Stimulated activated CD8-positive, alpha-beta memory T cell treated with anti-CD3 and anti-CD28 coated beads, Interleukin-4, amount 100 ng/mL, for 1 hour (primary cell): ENCODE results near the gene RAB19.

Source experiments
- DNase-seq, 2 donors: peaks; one replicate each; pipeline ENCODE4 v3.0.0-alpha.2; 2020; ENCODE audit warnings: low read depth in 2 of 2, low spot score in 1 of 2

RAB19 gene, protein sequence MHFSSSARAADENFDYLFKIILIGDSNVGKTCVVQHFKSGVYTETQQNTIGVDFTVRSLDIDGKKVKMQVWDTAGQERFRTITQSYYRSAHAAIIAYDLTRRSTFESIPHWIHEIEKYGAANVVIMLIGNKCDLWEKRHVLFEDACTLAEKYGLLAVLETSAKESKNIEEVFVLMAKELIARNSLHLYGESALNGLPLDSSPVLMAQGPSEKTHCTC

GRCh38 chr7:140403878-140404564 lies at the start of gene RAB19:
Gene RAB19, plus strand, starts transcription at chr7:140404058. Its CDS starts 3,589 bp downstream, at chr7:140407647.
- DNase-seq: peak in 1 of 2 donors; percentile 21

- DNase-seq: no peak
Observed at GRCh38 chr7:140358024-140358411, 45.8 kb upstream of the RAB19 start.

- no peak for DNase-seq
Observed at GRCh38 chr7:140358412-140359051, 45.3 kb upstream of the RAB19 start.

- DNase-seq: no peak
Observed at GRCh38 chr7:140360697-140361229, 43.1 kb upstream of the RAB19 start.

DNA sequence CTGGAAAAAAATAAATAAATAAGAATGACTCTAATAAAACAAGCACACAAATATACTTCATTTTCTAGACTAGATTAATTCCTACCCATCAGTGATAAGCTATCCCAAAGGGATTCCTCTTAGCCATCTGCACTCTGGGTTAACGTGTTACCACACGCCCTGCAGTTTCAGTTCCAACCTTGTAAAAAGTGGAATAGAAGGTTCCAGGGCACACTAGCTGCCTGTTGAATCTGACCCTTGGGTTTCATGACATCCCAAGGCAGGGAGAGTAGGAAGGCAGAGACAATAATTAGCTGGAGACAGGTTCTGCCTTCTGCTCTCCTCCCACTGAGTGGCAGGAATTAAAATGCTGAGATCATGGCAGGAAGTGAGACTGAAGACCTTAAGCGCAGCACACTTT lies 39.0 kb upstream of the RAB19 start:
- no peak for DNase-seq

DNA sequence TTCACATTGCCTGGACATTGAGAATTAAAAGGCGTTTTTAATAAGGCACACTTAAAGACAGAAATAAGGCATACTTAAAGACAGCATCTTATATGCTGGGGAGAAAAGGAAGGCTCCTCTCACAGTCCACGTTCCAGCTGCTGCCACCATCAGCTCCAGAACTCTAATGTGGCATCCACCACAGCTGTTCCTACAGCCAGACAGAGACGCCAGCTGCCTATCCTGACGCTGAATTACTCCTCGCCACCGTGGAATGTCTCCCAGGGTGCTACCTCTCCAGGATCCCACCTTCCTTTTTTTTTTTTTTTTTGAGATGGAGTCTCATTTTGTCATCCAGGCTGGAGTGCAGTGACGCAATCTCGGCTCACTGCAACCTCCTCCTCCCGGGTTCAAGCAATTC lies 36.3 kb upstream of the RAB19 start:
- DNase-seq: no peak

DNA sequence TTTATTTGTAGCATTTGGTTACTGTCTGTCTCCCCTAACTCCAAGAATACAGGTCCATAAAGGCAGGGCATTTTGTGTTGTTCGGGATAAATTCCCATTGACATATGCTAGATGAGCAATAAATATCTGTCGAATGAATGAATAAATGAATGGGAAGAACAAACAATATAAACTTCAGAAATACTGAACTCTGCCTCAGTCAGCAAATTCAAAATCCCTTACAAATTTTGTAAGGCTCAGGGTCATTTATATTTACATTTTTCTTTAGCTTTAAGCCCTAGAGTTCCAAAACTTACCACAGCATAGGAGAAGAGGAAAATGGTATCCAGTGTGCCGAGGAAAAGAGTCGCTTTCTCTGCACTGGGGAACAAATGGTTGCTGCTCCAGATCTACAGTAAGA lies 34.6 kb upstream of the RAB19 start:
- DNase-seq: no peak

DNA sequence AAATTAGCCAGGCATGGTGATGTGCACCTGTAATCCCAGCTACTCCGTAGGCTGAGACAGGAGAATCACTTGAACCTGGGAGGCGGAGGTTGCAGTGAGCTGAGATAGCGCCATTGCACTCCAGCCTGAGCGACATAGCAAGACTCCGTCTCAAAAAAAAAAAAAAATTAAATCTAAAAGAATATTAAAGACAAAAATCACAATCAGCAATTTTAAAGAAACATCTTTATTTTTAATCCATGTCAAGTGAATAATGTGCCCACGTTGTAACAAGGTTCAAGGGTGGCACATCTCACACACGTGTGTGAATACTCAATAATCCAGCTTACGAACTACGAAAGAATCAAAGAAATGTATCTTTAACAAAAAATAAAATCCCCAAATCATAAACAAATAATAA lies 28.5 kb upstream of the RAB19 start:
- DNase-seq: no peak

GRCh38 chr7:140375892-140376730 lies 27.7 kb upstream of the RAB19 start:
- no peak for DNase-seq

DNA sequence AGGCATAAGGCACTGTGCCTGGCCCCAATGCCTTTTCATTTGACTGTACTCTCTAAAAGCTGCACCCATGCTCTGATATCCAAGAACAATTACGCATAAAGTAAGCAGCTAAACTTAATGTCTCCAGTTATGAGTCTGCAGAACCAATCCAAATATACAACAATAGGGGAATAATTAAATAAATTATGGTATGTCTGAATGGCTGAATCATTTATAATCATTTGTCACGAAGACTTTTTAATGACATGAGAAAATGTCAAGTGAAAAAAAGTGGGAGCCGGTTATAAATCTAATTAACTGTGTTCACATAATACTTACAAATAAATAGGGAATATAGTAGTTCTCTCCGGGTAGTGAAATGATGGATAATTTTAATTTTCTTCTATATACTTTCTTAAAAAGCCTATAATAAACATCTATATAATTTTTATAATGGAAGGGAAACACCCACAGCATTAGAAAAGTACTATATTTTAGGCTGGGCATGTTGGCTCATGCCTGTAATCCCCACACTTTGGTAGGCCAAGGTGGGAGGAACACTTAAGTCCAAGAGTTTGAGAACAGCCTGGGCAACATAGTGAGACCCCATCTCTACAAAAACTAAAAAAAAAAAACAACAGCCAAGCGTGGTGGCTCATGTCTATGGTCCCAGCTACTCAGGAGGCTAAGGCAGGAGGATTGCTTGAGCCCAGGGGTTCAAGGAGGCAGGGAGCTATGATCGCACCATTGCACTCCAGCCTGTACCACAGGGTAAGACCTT lies 19.7 kb upstream of the RAB19 start:
- no peak for DNase-seq

DNA sequence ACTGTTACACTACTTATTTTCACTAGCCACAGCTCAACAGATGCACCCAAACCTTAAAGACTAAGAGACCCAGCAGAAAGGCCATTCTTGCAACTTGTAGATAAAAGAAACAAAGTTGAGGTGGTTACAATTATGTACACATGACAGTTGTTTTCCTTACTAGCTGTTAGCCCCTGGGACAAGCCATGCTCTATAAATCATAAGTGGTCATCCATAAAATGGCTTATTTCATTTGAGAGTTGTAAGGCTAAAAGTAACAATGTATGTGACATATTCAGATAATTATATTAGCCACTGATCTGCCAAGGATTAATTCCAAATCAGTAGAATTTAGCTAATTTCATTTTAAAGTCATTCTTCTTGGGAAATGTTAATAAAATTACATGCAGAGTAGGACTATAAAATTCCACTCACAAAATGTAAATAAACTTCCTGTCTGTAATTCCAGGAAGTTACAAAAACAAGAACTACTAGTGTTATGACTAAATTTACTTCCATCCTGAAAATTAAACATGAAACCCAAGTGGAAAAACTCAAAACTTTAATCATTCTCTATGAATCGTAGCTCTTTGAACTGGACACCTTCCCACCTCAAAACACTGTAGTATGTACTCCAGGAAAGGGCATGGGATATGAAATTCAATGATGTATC lies 18.8 kb upstream of the RAB19 start:
- no peak for DNase-seq

- no peak for DNase-seq
Observed at GRCh38 chr7:140389445-140389844, 14.4 kb upstream of the RAB19 start.

- no peak for DNase-seq
Observed at GRCh38 chr7:140390034-140390433, 13.8 kb upstream of the RAB19 start.

DNA sequence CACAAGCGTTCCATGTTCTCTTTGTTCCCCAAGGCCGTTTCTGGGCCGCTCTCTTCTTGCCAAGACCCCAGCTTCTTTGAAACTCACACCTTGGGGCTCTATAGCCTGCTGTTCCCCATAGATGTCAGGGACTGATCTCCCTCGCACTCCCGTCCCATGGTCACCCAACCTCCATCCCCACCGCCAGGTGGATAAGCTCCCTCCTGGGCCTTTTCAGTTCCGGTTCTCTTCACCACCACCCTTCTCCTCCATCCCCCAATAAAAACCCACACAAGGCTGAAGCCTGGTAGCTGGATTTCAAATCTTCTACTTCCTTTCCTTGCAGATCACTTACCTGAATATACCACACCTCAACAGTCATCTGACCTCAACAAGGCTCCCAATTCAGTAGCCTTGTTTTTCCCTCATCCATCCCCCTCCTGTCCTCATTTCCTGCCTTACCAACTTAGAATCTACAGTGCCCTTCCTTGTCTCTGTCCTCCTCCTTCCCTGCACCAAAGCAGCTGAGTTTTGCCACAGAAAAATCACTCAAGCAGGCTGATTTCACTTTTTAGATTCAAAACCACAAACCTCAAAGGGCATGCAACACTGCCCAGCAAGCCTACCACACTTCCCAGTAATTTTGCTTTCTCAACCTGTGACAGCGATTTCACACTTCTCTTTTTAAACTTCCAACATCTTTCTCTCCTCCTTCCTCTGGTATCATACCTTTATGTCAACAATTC lies 13.2 kb upstream of the RAB19 start:
- DNase-seq: no peak

GRCh38 chr7:140391634-140392033 lies 12.2 kb upstream of the RAB19 start:
- DNase-seq: no peak

- DNase-seq: no peak
Observed at GRCh38 chr7:140393756-140394306, 10.0 kb upstream of the RAB19 start.

DNA sequence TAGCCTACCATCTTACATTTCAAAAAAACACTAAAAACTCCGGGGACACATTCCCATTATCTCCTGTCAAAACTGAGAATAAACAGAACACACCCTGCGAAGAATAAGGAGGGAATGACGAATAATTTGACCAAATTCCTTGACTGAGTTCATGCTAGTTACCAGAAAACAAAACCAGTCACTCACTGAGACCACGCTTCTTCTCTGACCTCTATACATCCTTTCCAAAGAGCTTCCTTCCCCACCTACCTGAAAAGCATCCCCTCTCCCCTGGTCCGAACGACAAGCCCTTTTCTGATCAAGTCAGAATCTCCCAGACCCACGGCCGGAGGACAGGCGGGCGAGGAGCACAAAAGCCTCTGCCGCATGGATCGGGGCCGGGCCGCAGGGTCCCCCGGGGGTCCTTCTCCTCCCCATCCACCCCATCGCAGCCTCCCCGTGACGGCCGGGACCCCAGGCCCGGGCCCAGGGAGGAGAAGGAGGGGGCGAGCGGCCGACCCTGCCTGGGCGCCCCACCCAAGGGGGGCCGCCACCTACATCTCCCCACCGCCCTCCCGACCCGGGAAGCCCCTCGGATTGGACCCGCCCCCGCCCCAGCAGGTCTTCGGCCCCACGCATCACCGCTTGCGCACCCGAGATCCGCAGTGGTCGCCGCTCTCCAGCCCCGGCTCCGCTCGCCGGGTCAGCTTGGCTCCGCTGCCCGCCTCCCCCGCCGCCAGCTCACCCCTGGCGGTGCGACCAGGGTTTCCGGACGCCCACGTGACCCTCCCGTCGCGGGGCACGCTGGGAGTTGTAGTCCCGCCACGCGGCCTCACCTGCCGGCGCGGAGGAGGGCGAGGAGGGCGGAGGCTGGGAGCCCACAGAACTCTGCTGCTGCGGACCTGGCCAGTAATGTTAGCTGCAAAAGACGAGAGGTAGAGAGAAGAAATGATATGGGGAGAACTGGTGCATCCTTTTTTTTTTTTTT lies 5.8 kb upstream of the RAB19 start, which contains the start of gene SLC37A3:
TSS of gene SLC37A3 (minus strand) at position 747 of the 967 bp plus-strand sequence. CDS start 16,004 bp downstream, outside the sequence.
- DNase-seq: peak; percentile 66 to 74

GRCh38 chr7:140398821-140399220 lies 5.0 kb upstream of the RAB19 start:
- DNase-seq: no peak
